SK-N-MC (cell line): ENCODE measurements around the gene FNDC7.
A peak's percentile ranks its signal among the peaks of the same experiment; 100 is the strongest.

Source experiments
- DNase-seq: peaks from one replicate; pipeline ENCODE4 v3.0.0-alpha.2; 2011; ENCODE audit warnings: low read depth, low spot score
- H3K27ac ChIP-seq: fragments of 200-600 bp; sonication (generic); 2 replicates; pipeline ENCODE4 v1.5.1; 2016; ENCODE audit warnings: mixed run types
- H3K36me3 ChIP-seq: fragments of 200-600 bp; sonication (generic); 2 replicates; pipeline ENCODE4 v1.6.1; 2017; ENCODE audit warnings: antibody characterized with exemption, low read length, mixed read lengths; ENCODE audit not compliant: insufficient read depth
- H3K4me3 ChIP-seq: fragments of 200-600 bp; sonication (generic); 2 replicates; pipeline ENCODE4 v1.5.1; 2016
- H3K9ac ChIP-seq: fragments of 200-600 bp; sonication (generic); 2 replicates; pipeline ENCODE4 v1.8.0; 2017; ENCODE audit warnings: mixed run types, mixed read lengths; ENCODE audit not compliant: insufficient read length
- H3K9me3 ChIP-seq: fragments of 200-600 bp; sonication (generic); 2 replicates; pipeline ENCODE4 v1.6.1; 2017; ENCODE audit warnings: low read depth, mild to moderate bottlenecking, antibody characterized with exemption, low read length, moderate library complexity, mixed read lengths
- EZH2 ChIP-seq: fragments of 200-600 bp; sonication (generic); IDR thresholded peaks from one replicate; pipeline ENCODE4 v1.6.1; 2017; ENCODE audit warnings: antibody characterized with exemption
- FOXP2 ChIP-seq: optimal IDR thresholded peaks from 2 replicates; pipeline ENCODE3; 2011; ENCODE audit warnings: mild to moderate bottlenecking, moderate library complexity; ENCODE audit not compliant: insufficient read depth; ENCODE audit errors: extremely low read length, control extremely low read depth
- POLR2AphosphoS5 ChIP-seq: IDR thresholded peaks from 2 replicates; pipeline ENCODE4 v1.6.1; 2012; ENCODE audit warnings: mild to moderate bottlenecking, low read depth, low read length, borderline replicate concordance

FNDC7 gene

DNA sequence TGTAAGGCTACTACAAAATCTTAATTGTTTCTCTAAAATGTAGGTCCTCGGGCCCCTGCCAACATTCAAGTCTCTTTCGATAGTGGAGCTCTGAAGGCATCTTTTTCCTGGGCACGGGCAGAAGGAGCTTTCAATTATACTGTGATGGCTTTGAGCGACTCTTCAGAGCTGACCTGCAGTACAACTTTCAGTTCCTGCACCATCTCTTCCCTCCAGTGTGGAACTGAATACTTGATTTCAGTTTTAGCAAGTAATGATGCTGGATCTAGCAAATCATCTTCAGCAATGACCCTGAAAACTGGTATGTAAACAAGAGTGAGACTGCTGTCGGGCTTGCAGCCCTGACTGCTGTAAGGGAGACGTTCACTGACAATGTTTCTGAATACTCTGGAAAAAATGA, 9.6 kb downstream of the FNDC7 start:
- Histone ChIP-seq H3K36me3 (no peaks in the 10 kb centered on the region), H3K4me3 (no peak overlapping the region), H3K9me3 (no peaks in the 10 kb centered on the region), H3K27ac (no peak overlapping the region), H3K9ac (no peak overlapping the region)
- TF ChIP-seq POLR2AphosphoS5, result no peak
- no peak for TF ChIP-seq EZH2
- no peak for TF ChIP-seq FOXP2
- DNase-seq, result no peak

DNA sequence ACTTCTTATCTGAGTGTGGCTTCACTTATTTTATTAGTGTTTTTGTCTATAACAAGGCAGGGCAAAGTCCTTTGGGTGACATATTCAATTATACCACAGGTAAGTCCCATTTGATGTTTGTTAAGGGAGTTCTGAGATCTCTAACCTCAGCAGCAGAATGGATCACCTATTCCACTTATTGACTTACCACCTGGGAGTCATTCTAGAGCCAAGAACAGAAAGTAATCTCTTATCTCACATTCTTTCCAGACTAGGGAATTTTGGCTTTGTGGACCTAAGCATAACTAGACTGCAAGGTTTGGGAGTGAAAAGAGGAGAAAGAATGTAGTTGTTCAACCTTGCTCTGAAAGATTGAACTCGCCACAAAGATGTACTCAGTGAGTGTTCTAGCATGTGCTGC, 13.2 kb downstream of the FNDC7 start:
- Histone ChIP-seq H3K9ac (no peak overlapping the region), H3K36me3 (no peaks in the 10 kb centered on the region), H3K4me3 (no peak overlapping the region), H3K9me3 (no peaks in the 10 kb centered on the region), H3K27ac (no peak overlapping the region)
- no peak for DNase-seq
- no peak for TF ChIP-seq POLR2AphosphoS5
- TF ChIP-seq EZH2, result no peak
- no peak for TF ChIP-seq FOXP2

DNA sequence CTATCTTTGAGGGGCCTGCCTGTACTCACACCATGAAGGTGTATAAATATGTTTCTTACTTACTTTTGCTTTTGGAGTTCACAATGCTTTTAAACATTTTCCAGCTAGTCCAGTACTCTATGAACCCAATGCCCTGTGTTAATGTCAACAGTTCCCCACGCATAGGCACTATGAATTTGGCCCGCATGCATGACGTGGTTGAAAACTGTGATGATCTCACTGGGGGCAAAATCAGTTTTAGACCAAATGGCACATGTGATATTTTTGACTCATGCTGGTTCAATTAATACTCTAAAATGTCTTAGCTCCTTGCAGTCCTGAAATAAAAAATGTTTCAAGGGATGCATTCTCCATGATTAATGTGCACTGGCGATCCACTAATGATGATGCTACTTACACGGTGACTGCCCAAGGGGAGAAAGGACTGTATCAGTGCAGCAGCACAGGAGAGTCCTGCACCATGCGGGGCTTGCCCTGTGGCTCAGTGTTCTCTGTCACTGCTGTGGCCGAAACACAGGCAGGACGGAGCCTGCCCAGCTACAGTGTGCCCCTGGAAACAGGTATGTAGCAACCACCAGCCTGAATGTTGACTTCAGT, 15.7 kb downstream of the FNDC7 start:
- no peaks in the 10 kb centered on the region for H3K36me3 ChIP-seq
- DNase-seq, result no peak
- H3K9ac ChIP-seq, result no peak overlapping the region
- H3K9me3 ChIP-seq, result no peaks in the 10 kb centered on the region
- TF ChIP-seq POLR2AphosphoS5 (no peak), EZH2 (no peak)
- no peak overlapping the region for H3K27ac ChIP-seq
- H3K4me3 ChIP-seq, result no peak overlapping the region

DNA sequence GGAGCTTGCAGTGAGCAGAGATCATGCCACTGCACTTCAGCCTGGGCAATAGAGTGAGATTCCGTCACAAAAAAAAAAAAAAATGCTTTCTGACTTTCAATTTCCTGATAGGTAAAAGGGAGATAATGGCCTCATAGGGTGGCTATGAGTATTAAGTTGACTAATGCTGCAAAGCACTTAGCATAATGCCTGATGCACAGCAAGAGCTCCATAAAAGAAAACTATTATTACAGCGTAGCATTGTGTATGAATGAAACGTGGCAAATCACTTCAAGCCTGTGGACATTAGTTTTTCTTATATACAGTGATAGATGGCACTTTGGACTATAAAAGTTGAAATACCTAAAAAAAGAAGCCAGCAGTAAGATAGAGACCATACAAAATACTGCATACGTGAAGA, 16.8 kb downstream of the FNDC7 start:
- no peak for TF ChIP-seq FOXP2
- no peak for TF ChIP-seq EZH2
- TF ChIP-seq POLR2AphosphoS5, result no peak
- H3K9me3 ChIP-seq, result no peaks in the 10 kb centered on the region

GRCh38 chr1:108732398-108732797, 19.7 kb downstream of the FNDC7 start:
- Histone ChIP-seq H3K36me3 (no peaks in the 10 kb centered on the region), H3K27ac (no peak overlapping the region), H3K9ac (no peak overlapping the region), H3K9me3 (no peaks in the 10 kb centered on the region), H3K4me3 (no peak overlapping the region)
- no peak for DNase-seq
- TF ChIP-seq POLR2AphosphoS5 (no peak), FOXP2 (no peak), EZH2 (no peak)

More for the DNA sequence above, 16.8 kb downstream of the FNDC7 start:
- DNase-seq, result no peak
- no peaks in the 10 kb centered on the region for H3K36me3 ChIP-seq
- H3K9ac ChIP-seq, result no peak overlapping the region
- no peak overlapping the region for H3K4me3 ChIP-seq
- no peak overlapping the region for H3K27ac ChIP-seq

DNA sequence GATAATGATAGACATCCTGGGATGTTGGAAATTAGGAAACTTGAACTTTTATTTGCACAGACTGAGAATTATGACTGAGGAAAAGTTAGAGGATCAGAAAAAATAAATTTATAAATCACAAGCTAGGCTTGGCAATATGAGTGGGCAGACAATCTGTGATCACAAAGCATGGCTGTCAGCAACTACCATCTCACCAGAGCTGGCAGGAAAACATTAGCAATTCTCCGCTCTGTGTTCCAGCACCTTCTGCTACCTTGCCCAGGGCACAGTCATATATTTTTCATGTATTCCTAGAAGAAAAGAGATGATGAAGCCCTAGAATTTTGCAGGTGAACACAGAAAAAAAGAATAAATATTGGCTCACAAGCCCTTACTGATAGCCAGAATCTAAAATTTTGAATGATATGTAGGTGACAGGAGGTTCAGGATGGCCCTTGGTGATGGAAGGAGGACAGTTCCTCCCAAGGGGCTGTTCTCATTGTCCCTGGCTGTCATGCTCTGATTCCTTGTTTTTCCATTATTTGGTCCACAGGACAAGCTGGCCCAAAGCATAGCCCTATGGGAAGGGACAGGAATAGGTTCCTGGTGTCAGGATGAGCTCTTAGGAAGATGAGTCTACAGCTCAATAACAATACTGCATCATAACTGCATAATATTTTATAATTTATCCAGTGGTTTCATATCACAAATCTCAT, 21.6 kb downstream of the FNDC7 start:
- H3K36me3 ChIP-seq, result no peaks in the 10 kb centered on the region
- H3K27ac ChIP-seq, result no peak overlapping the region
- no peaks in the 10 kb centered on the region for H3K9me3 ChIP-seq
- TF ChIP-seq FOXP2 (no peak), EZH2 (no peak), POLR2AphosphoS5 (no peak)
- H3K4me3 ChIP-seq, result no peak overlapping the region
- DNase-seq, result no peak
- H3K9ac ChIP-seq, result no peak overlapping the region

DNA sequence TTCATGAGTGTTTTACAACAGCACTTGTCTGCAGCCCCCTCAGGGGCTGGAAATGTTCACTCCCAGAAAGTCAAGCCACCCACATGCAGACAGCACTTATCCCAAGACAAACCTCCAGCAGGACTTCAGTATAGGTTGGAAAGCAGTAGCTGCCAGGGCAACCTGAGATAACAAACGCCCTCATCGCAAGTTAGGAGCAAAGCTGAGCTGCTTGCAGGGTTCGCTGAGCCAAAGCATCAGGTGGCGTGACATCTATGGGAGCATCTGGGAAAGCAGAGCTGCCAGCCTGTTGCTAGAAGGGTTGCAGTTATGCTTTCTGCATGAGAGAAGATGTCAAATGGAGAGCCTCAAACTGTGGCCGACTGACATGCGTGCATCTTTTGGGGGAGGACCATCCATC, 29.5 kb downstream of the FNDC7 start:
- no peak overlapping the region for H3K27ac ChIP-seq
- H3K4me3 ChIP-seq, result no peak overlapping the region
- H3K9me3 ChIP-seq, result no peaks in the 10 kb centered on the region
- no peaks in the 10 kb centered on the region for H3K36me3 ChIP-seq
- no peak for DNase-seq
- no peak for TF ChIP-seq FOXP2
- TF ChIP-seq POLR2AphosphoS5, result no peak
- TF ChIP-seq EZH2, result no peak
- no peak overlapping the region for H3K9ac ChIP-seq

- TF ChIP-seq FOXP2, result no peak
- no peak for TF ChIP-seq EZH2
- TF ChIP-seq POLR2AphosphoS5, result no peak
- Histone ChIP-seq H3K9ac (peak overlapping the region; percentile 7), H3K36me3 (no peaks in the 10 kb centered on the region), H3K9me3 (no peaks in the 10 kb centered on the region), H3K27ac (no peak overlapping the region), H3K4me3 (peak overlapping the region; percentile 81)
- DNase-seq, result no peak
Observed at GRCh38 chr1:108745980-108746381, 33.3 kb downstream of the FNDC7 start.
